Transverse colon (tissue), 4 donors: ENCODE data around the gene CCDC47. TPM values are rescaled to one million over a fixed set of nuclear protein-coding genes. Genes with fewer than 3 reads are reported as not detected.

Experiments
- DNase-seq: peaks from one replicate; pipeline ENCODE4 v3.0.0-alpha.2; 2019
- H3K27ac ChIP-seq, 4 donors: fragments of 200-600 bp; sonication (generic); 2 replicates each; pipeline ENCODE4 v1.5.1; 2016 to 2018; ENCODE audit warnings: inconsistent platforms in 4 of 4
- H3K27me3 ChIP-seq: fragments of 200-600 bp; sonication (generic); 2 replicates; pipeline ENCODE4 v1.5.1; 2017; ENCODE audit warnings: inconsistent platforms
- H3K36me3 ChIP-seq, 4 donors: fragments of 200-600 bp; sonication (generic); 2 replicates each; pipeline ENCODE4 v1.5.1; 2017 to 2019; ENCODE audit warnings: inconsistent platforms in 4 of 4
- H3K4me1 ChIP-seq, 4 donors: fragments of 200-600 bp; sonication (generic); 2 replicates each; pipeline ENCODE4 v1.5.1; 2017 to 2020; ENCODE audit warnings: inconsistent platforms in 4 of 4
- H3K4me3 ChIP-seq, 4 donors: fragments of 200-600 bp; sonication (generic); 1 replicate in 1 of 4; 2 replicates in 3 of 4; pipeline versions ENCODE4 v1.5.1 to v1.6.1; 2017 to 2019; ENCODE audit warnings: inconsistent platforms in 4 of 4
- H3K9me3 ChIP-seq, 2 donors: fragments of 200-600 bp; sonication (generic); 2 replicates each; pipeline ENCODE4 v1.5.1; 2017 to 2019; ENCODE audit warnings: inconsistent platforms in 2 of 2
- EP300 ChIP-seq: sonication (generic); formaldehyde crosslinking; IDR thresholded peaks from one replicate; pipeline ENCODE4 v1.6.1; 2017; ENCODE audit warnings: antibody characterized with exemption, low read depth
- POLR2A ChIP-seq: fragments of 450-650 bp; IDR thresholded peaks from one replicate; pipeline ENCODE4 v1.6.1; 2016; ENCODE audit warnings: antibody characterized with exemption, mild to moderate bottlenecking, moderate library complexity
- POLR2AphosphoS5 ChIP-seq, 3 donors: sonication (generic); formaldehyde crosslinking; IDR thresholded peaks; one replicate each; pipeline ENCODE4 v1.6.1; 2016; ENCODE audit warnings: antibody characterized with exemption in 3 of 3
- WGBS, 2 donors: methylation state at CpG; one replicate each; pipeline ENCODE4 v1.1.5; 2018; ENCODE audit warnings: low coverage in 1 of 2; 5-methylcytosine and 5-hydroxymethylcytosine counted together
- in situ Hi-C, 4 donors: fragments of 200-750 bp; cut with MboI; loops; one replicate each; pipeline versions ENCODE4 v1.15.0 to v1.15.1; 2017; ENCODE audit warnings: low sequenced_read_pairs in 3 of 4, low pct_ligation_motif_present in 1 of 4, low pct_unique_long_range_greater_than_20kb in 1 of 4
- intact Hi-C: fragments of 100-400 bp; cut with DNase I; formaldehyde crosslinking; loops from one replicate; pipeline ENCODE4 v1.15.1; 2023; ENCODE audit warnings: low total_unique reads
- total RNA-seq, 4 donors: library from RNA; depleted of rRNA; stranded (reverse); fragments of >200 nt; gene quantifications; one replicate each; pipeline ENCODE4 v1.1.0, GENCODE V29; 2016
- TF ChIP-seq, protein P1 (sequence below), 5 experiments: fragments of 200-600 bp in 3 of 5; fragments of 450-650 bp in 2 of 5; sonication (generic) in 3 of 5; IDR thresholded peaks; 1 replicate in 2 of 5; 2 replicates in 3 of 5; pipeline ENCODE4 v1.5.1; 2016 to 2017; ENCODE audit warnings: antibody characterized with exemption in 5 of 5, inconsistent platforms in 3 of 5, mild to moderate bottlenecking in 2 of 5, moderate library complexity in 1 of 5

The CCDC47 gene
- total RNA-seq, 4 donors from 2014 or later, result 78.2 to 129 (median 101) TPM

GRCh38 chr17:63775420-63775819 is 2.0 kb upstream of the CCDC47 start:
- Histone ChIP-seq H3K4me3 (peak overlapping the region; percentile 82 to 96 (median 94)), H3K4me1 (peaks cover 15 to 39% (median 31%) of the 10 kb centered on the region in 4 donors), H3K36me3 (peaks cover 0 to 7% (median 0%) of the 10 kb centered on the region in 4 donors), H3K27me3 (no peaks in the 10 kb centered on the region), H3K27ac (peak overlapping the region; percentile 93 to 98 (median 96)), H3K9me3 (no peaks in the 10 kb centered on the region)
- WGBS, 2 donors, result 19 to 27% methylated on average over 4 to 8 of the region's 8 CpGs
- DNase-seq, result no peak
- TF ChIP-seq POLR2AphosphoS5 (IDR thresholded peaks at IDR 0.05), result no peak
- no peak for TF ChIP-seq POLR2A
- TF ChIP-seq, protein P1, sequence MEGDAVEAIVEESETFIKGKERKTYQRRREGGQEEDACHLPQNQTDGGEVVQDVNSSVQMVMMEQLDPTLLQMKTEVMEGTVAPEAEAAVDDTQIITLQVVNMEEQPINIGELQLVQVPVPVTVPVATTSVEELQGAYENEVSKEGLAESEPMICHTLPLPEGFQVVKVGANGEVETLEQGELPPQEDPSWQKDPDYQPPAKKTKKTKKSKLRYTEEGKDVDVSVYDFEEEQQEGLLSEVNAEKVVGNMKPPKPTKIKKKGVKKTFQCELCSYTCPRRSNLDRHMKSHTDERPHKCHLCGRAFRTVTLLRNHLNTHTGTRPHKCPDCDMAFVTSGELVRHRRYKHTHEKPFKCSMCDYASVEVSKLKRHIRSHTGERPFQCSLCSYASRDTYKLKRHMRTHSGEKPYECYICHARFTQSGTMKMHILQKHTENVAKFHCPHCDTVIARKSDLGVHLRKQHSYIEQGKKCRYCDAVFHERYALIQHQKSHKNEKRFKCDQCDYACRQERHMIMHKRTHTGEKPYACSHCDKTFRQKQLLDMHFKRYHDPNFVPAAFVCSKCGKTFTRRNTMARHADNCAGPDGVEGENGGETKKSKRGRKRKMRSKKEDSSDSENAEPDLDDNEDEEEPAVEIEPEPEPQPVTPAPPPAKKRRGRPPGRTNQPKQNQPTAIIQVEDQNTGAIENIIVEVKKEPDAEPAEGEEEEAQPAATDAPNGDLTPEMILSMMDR (IDR thresholded peaks at IDR 0.05), result no peak
- TF ChIP-seq EP300, result no peak
- intact Hi-C loops, result loop anchor here (10.0 kb wide), 1 partner anchor 69 kb away; the partner anchor contains the start of gene SMARCD2
- in situ Hi-C loops, result loop anchor here in 1 of 4 donors (5.0 kb wide), 1 partner anchor 52 kb away; the partner anchor contains the start of genes FTSJ3 and PSMC5

DNA sequence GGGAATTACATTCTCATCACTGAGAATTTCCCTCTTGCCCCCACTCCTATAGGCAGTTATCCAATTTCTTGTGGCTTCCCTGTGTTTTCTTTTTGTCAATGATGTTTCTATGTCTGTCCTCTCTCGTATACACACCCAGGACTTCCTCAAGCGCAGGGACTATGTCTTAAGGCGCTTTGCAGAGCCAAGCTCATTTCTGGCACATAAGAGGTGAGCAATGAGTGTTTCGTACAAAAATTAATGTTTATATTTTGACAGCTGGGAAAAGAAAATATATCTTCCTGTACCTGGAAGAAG is 1.5 kb upstream of the CCDC47 start:
- Histone ChIP-seq H3K36me3 (peaks cover 0 to 7% (median 0%) of the 10 kb centered on the region in 4 donors), H3K27ac (peak overlapping the region; percentile 93 to 98 (median 96)), H3K4me1 (peaks cover 15 to 37% (median 31%) of the 10 kb centered on the region in 4 donors), H3K4me3 (peak overlapping the region; percentile 82 to 96 (median 94)), H3K9me3 (no peaks in the 10 kb centered on the region), H3K27me3 (no peaks in the 10 kb centered on the region)
- DNase-seq, result no peak
- TF ChIP-seq, protein P1 (IDR thresholded peaks at IDR 0.05), result no peak
- no peak for TF ChIP-seq POLR2AphosphoS5 (IDR thresholded peaks at IDR 0.05)
- no peak for TF ChIP-seq EP300
- TF ChIP-seq POLR2A, result no peak
- intact Hi-C loops (loop anchor here (10.0 kb wide), 1 partner anchor 70 kb away; the partner anchor contains the start of gene SMARCD2), in situ Hi-C loops (loop anchor here in 1 of 4 donors (5.0 kb wide), 1 partner anchor 52 kb away; the partner anchor contains the start of genes FTSJ3 and PSMC5)
- 0 to 1% methylated on average over 3 to 4 of the region's 4 CpGs for WGBS, 2 donors

- TF ChIP-seq POLR2AphosphoS5 (IDR thresholded peaks at IDR 0.05) (peak in 2 of 3 donors; percentile 78 to 92), EP300 (no peak), POLR2A (peak; percentile 62)
- TF ChIP-seq, protein P1 (IDR thresholded peaks at IDR 0.05), result no peak
- Histone ChIP-seq H3K27ac (peak within 1 kb of the TSS; percentile 93 to 98 (median 96)), H3K9me3 (no peaks in the 10 kb centered on the region), H3K27me3 (no peaks in the 10 kb centered on the region), H3K36me3 (peaks cover 0 to 7% (median 0%) of the 10 kb centered on the region in 4 donors), H3K4me3 (peak within 1 kb of the TSS; percentile 82 to 96 (median 94)), H3K4me1 (peaks cover 15 to 37% (median 31%) of the 10 kb centered on the region in 4 donors)
- intact Hi-C loops (loop anchor here (10.0 kb wide), 1 partner anchor 70 kb away; the partner anchor contains the start of gene SMARCD2), in situ Hi-C loops (no loop called here)
- peak; percentile 94 for DNase-seq
- 0% methylated on average over 4 to 50 of the region's 67 CpGs for WGBS, 2 donors
These were observed 958 bp upstream of the CCDC47 start, which contains the start of gene DDX42 for GRCh38 chr17:63774141-63774968. Gene DDX42 (plus strand): TSS chr17:63774170. CDS start chr17:63787050, 12,880 bp downstream.

DNA sequence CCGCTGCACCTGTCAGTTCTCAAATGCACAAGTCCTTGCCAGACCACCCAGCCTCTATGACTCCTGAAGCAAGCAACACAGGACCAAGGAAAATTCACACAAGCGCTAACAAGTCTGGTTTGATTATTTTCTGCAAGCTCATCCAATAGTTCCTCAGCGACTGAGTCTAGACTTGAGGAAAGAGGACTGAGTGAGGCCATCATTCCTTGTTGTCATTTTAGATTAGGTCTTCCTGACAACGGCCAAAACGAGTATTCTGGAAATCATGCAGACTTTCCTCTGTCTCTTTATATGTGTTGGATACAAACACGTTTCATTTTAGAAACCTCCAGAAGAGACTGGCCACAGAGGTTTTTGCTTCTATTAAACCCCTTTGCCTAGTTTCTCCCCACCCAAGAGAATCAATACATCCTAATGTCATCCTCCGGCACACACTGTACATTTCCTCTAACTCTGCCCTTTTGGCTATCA is 561 bp downstream of the CCDC47 start:
- Histone ChIP-seq H3K27ac (peak overlapping the region; percentile 93 to 98 (median 96)), H3K36me3 (no peaks in the 10 kb centered on the region), H3K4me1 (peaks cover 15 to 37% (median 28%) of the 10 kb centered on the region in 4 donors), H3K9me3 (no peaks in the 10 kb centered on the region), H3K4me3 (peak overlapping the region; percentile 61 to 96 (median 78)), H3K27me3 (no peaks in the 10 kb centered on the region)
- in situ Hi-C loops, result no loop called here
- peak; percentile 13 for DNase-seq
- 4% methylated on average over 5 to 7 of the region's 7 CpGs for WGBS, 2 donors
- TF ChIP-seq EP300 (no peak), POLR2A (no peak), POLR2AphosphoS5 (IDR thresholded peaks at IDR 0.05) (no peak)
- TF ChIP-seq, protein P1 (IDR thresholded peaks at IDR 0.05), result no peak
- intact Hi-C loops, result loop anchor here (10.0 kb wide), 1 partner anchor 72 kb away; the partner anchor contains the start of gene SMARCD2
